GM13976 (cell line): ENCODE data around the gene MARK4.
"Not testable (repeated sequence)": the region's sequence is repeated elsewhere in the genome, so short reads cannot be mapped to it uniquely, and the experiment has no call there.

Experiments
- DNase-seq: peaks from one replicate; pipeline ENCODE4 v3.0.0; 2012; ENCODE audit warnings: low spot score
- in situ Hi-C: fragments of 300-500 bp; cut with MboI; formaldehyde crosslinking; loops from one replicate; pipeline ENCODE4 v1.12.0; 2022; ENCODE audit warnings: low sequenced_read_pairs, mixed read lengths, inconsistent platforms; ENCODE audit not compliant: unreplicated experiment
- TF ChIP-seq, protein P1 (sequence below): IDR thresholded peaks from 2 replicates; pipeline ENCODE4 v1.5.1; 2012; ENCODE audit warnings: borderline replicate concordance, mild to moderate bottlenecking; ENCODE audit not compliant: insufficient read depth; ENCODE audit errors: extremely low read depth, missing control alignments, control extremely low read depth

The MARK4 gene

DNA sequence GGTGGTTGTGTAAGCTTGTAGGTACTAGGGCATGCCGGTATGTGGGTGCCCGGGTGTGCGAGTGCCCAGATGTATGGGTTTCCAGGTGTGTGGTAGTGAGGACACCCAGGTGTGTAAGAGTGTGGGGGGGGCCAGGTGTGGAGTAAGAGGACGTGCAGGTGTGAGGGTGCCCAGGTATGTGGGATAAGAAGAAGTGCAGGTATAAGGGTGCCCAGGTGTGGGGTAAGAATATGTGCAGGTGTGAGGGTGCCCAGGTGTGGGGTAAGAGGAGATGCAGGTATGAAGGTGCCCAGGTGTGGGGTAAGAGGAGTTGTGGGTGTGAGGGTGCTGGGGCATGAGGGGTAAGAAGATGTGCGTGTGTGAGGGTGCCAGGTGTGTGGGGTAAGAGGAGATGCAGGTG lies 14.3 kb downstream of the MARK4 start:
- no peak for DNase-seq
- TF ChIP-seq, protein P1, sequence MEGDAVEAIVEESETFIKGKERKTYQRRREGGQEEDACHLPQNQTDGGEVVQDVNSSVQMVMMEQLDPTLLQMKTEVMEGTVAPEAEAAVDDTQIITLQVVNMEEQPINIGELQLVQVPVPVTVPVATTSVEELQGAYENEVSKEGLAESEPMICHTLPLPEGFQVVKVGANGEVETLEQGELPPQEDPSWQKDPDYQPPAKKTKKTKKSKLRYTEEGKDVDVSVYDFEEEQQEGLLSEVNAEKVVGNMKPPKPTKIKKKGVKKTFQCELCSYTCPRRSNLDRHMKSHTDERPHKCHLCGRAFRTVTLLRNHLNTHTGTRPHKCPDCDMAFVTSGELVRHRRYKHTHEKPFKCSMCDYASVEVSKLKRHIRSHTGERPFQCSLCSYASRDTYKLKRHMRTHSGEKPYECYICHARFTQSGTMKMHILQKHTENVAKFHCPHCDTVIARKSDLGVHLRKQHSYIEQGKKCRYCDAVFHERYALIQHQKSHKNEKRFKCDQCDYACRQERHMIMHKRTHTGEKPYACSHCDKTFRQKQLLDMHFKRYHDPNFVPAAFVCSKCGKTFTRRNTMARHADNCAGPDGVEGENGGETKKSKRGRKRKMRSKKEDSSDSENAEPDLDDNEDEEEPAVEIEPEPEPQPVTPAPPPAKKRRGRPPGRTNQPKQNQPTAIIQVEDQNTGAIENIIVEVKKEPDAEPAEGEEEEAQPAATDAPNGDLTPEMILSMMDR = no peak
- in situ Hi-C loops = no loop called here

DNA sequence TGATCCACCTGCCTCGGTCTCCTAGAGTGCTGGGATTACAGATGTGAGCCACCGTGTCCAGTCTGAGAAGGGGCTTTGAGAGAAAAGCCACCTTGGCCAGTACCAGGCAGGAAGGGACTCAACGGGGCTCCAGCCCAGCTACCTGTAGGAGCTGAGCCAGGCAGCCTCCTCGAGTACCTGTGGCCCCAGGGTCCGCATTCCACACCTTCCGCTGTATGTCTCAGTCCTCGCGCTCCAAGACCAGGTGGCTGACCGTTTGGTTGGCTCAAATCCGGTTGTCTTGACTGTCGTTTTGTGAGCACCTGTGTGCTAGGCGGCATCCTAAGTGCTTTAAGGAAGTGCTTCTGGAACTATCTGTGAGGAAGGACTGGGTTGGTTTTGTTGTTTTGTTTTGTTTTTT lies 16.2 kb downstream of the MARK4 start:
- in situ Hi-C loops = no loop called here
- DNase-seq = no peak
- TF ChIP-seq, protein P1 = no peak

DNA sequence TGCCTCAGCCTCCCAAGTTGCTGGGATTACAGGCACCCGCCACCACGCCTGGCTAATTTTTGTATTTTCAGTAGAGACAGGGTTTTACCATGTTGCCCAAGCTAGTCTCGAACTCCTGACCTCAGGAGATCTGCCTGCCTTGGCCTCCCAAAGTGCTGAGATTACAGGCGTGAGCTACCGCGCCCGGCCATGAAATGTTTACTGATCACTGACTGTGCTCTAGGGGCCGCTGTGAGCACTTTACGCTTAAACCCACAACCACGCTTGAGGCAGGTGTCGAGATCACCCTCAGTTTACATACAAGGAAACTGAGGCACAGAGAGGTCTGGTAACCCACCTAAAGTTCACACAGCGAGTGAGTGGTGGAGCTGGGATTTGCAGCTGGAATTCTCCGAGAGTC lies 18.9 kb downstream of the MARK4 start:
- DNase-seq, in situ Hi-C loops: not testable (repeated sequence)

DNA sequence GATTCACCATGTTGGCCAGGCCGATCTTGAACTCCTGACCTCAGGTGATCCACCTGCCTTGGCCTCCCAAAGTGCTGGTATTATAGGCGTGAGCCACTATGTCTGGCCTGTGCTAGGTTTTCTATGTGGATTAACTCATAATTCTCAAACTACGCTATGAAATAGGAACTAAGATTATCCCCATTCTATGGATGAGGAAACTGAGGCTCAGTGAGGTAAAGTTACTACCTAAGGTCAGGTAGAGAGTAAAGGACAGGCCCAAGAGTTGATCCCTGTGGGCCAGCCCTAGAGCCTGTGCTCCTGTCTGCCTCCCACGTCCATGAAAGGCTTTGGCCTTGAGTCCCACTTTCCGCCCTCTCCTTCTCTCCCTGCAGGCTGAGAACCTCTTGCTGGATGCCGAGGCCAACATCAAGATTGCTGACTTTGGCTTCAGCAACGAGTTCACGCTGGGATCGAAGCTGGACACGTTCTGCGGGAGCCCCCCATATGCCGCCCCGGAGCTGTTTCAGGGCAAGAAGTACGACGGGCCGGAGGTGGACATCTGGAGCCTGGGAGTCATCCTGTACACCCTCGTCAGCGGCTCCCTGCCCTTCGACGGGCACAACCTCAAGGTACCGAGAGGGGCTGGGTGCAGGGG lies 20.1 kb downstream of the MARK4 start:
- TF ChIP-seq, protein P1 = no peak
- in situ Hi-C loops = no loop called here
- no peak for DNase-seq

DNA sequence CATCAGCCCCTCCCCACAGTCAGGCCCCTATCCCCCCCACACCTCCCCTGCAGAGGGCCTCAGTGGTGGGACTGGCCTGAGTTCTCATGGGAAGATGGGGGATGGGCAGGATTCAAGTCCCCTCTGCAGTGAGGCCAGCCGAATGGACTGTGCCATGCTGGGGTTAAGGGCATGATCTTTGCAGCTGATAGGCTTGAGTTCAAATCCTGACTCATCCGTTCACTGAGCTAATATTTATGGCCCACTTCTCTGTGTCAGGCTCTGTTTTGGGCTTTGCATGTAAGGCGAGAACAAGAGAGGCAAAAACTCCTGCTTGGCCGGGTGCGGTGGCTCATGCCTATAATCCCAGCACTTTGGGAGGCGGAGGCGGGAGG lies 20.7 kb downstream of the MARK4 start:
- DNase-seq = no peak
- in situ Hi-C loops = no loop called here
- TF ChIP-seq, protein P1 = no peak

DNA sequence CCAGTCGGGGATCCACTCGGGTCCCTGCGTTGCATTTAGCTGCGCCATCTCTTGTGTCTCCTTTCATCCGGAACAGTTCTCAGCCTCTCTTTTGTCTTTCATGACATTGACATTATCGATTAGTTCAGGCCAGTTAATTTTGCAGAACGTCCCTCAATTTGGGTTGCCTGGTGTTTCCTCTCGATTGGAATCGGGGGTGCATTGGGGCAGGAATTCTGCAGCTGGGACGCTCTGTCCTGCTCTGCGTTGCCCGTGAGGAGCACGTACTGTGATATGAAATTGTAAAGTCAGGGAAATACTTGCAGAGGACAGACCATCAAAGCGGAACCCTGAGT lies 22.4 kb downstream of the MARK4 start:
- no peak for DNase-seq
- TF ChIP-seq, protein P1 = no peak
- in situ Hi-C loops = no loop called here

DNA sequence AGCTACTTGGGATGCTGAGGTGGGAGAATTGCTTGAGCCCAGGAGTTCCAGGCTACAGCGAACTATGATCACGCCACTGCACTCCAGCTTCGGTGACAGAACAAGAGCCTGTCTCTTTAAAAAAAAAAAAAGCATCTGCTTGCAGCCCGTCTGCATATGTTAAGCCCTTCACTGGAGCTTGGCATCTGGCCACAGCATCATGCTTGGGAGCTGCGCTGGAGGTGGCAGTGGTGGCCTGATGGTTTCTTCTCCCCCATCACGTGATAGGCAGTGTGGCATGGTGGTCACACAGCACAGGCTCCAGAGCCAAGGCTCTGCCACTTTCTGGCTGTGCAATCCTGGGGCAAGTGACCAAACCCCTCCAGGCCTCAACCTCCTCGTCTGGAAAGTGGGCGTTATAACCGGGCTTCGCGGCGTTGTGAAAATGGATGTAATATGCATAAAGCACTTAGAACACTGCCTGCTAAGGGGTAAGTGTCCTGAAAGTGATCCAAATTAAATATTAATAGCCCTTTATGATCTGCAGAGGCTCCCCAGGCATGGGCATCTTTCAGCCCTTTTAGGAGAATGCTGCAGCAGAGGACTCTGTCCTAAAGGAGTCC lies 24.4 kb downstream of the MARK4 start:
- TF ChIP-seq, protein P1 = no peak
- no peak for DNase-seq

More for the DNA sequence above, 24.4 kb downstream of the MARK4 start:
- in situ Hi-C loops = no loop called here
